HG02759 (cell line): ENCODE measurements around the gene POLA1.

Source experiments
- ATAC-seq: cut with Tn5 transposase; IDR thresholded peaks from one replicate; pipeline ENCODE4 v1.9.1; 2021; ENCODE audit warnings: mild to moderate bottlenecking, moderate library complexity; ENCODE audit not compliant: unreplicated experiment

Gene POLA1

GRCh38 chrX:24956828-24957227 is 263.1 kb downstream of the POLA1 start:
- ATAC-seq, result no peak

- no peak for ATAC-seq
Measured at GRCh38 chrX:24961809-24962208, 268.1 kb downstream of the POLA1 start.

GRCh38 chrX:24963823-24964222 is 270.1 kb downstream of the POLA1 start:
- no peak for ATAC-seq

- no peak for ATAC-seq
Measured at GRCh38 chrX:24965372-24965771, 271.7 kb downstream of the POLA1 start.

- no peak for ATAC-seq
Measured at GRCh38 chrX:24969812-24970211, 276.1 kb downstream of the POLA1 start.

- peak; percentile 47 for ATAC-seq
Measured at GRCh38 chrX:24979081-24979480, 285.4 kb downstream of the POLA1 start.

- ATAC-seq, result no peak
Measured at GRCh38 chrX:24981030-24981429, 287.3 kb downstream of the POLA1 start.

- no peak for ATAC-seq
Measured at GRCh38 chrX:24982306-24982965, 288.7 kb downstream of the POLA1 start.

GRCh38 chrX:24983931-24984330 is 290.2 kb downstream of the POLA1 start:
- ATAC-seq, result no peak

- ATAC-seq, result no peak
Measured at GRCh38 chrX:24985120-24985519, 291.4 kb downstream of the POLA1 start.

GRCh38 chrX:24987731-24988130 is 294.0 kb downstream of the POLA1 start:
- no peak for ATAC-seq

GRCh38 chrX:24988314-24988713 is 294.6 kb downstream of the POLA1 start:
- no peak for ATAC-seq

GRCh38 chrX:24990535-24990934 is 296.8 kb downstream of the POLA1 start:
- ATAC-seq, result no peak

GRCh38 chrX:24993879-24994278 is 300.2 kb downstream of the POLA1 start:
- no peak for ATAC-seq

- no peak for ATAC-seq
Measured at GRCh38 chrX:24996096-24996709, 302.5 kb downstream of the POLA1 start.

GRCh38 chrX:24999511-24999910 is 305.8 kb downstream of the POLA1 start:
- no peak for ATAC-seq

GRCh38 chrX:25001808-25002660 is 308.3 kb downstream of the POLA1 start:
- ATAC-seq, result no peak

GRCh38 chrX:25002661-25003020 is 308.9 kb downstream of the POLA1 start:
- ATAC-seq, result no peak

GRCh38 chrX:25003066-25003849 is 309.5 kb downstream of the POLA1 start:
- ATAC-seq, result no peak

- ATAC-seq, result no peak
Measured at GRCh38 chrX:25004040-25004439, 310.3 kb downstream of the POLA1 start.

GRCh38 chrX:25004485-25005032 is 310.8 kb downstream of the POLA1 start:
- ATAC-seq, result no peak
